GM18508 (cell line): ENCODE results near the gene TCEA2.
"Not testable (repeated sequence)": the region's sequence is repeated elsewhere in the genome, so short reads cannot be mapped to it uniquely, and the experiment has no call there.

ENCODE experiments used
- ATAC-seq: cut with Tn5 transposase; IDR thresholded peaks from one replicate; pipeline ENCODE4 v1.9.1; 2021; ENCODE audit warnings: moderate number of reproducible peaks; ENCODE audit not compliant: insufficient read depth, unreplicated experiment

The TCEA2 gene

DNA sequence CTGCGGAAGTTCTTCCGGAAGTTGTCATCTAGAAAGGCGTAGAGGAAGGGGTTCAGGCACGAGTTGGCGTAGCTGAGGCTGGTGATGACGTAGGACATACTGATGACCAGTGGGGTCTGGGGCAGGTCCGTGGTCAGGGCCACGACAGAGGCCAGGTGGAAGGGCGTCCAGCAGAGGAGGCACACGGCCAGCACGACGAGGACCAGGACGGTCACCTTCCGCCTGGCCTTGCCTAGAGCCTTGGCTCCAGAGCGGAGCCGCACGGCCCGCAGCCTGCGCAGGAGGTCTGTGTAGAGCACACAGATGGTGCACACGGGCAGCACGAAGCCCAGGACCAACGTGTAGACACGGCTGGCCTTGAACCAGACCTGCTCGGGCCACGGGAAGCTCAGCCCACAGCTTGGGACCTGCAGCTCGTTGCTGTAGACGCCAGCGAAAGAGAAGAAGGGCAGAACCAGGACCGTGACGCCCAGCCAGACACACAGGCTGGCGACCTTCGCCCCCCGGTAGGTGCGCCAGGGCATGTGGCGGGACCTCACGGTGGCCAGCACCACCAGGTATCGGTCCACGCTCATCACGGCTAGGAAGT, 42.9 kb downstream of the TCEA2 start:
- no peak for ATAC-seq

DNA sequence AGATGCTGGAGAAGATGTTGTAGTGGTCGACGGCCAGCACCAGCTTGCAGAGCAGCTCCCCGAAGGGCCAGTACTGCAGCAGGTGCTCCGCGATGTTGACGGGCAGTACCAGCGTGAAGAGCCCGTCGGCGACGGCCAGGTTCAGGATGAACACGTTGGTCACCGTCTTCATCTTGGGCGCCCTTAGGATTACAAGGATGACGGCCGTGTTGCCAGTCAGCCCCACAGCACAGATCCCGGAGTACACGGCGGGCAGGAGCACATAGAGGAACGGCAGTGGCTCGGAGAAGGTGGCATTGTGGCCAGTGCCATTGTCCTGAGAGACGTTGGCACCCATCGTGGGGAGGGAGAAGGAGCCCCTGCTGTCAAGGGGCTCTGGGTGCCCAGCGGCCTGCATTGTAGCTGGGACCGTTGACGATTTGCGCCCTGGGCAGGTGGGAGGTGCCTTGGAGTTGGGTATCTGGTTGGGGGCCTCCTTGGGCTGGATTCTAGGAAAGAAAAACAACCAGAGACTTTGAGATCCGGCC, 43.5 kb downstream of the TCEA2 start:
- no peak for ATAC-seq

DNA sequence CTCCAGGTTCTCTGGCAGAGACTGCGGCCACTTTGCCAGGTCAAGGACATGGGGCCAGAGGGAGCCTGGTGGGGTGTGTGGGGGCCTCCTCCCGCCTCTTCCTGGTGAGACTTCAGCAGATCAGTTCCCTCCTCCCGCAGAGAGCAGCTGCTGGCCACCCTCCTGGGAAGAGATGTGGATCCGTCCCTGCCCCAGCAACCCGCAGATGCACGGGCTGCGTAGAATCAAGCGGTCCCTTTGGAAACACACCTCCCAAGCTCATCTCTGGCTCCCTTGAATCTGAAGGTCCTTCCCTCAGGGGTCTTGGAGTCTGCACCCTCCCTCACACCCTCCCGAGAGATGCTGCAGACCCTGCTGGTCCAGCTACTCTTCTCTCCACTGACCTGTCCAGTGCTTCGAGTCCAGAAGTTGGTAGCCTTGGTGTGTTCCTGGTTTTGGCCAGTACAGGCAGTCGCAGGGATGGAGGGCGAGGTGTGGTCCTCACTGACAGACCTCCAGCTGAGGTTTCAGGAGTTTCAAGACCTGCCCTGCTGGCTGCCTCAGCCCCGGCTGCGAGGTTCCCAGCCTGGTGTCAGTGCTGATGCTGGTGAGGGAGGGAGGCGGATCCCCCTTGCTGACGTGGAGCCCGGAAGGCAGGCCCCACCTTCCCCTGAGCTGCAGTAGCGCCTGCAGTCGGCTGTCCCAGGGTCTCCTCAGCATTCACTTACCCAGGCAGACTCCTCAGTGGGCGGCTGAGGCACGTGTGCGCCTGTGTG, 44.2 kb downstream of the TCEA2 start, which contains the start of gene NPBWR2:
Gene NPBWR2 (minus strand): TSS at position 585 of the 755 bp plus-strand sequence. CDS start 734 bp downstream, outside the sequence.
- no peak for ATAC-seq

DNA sequence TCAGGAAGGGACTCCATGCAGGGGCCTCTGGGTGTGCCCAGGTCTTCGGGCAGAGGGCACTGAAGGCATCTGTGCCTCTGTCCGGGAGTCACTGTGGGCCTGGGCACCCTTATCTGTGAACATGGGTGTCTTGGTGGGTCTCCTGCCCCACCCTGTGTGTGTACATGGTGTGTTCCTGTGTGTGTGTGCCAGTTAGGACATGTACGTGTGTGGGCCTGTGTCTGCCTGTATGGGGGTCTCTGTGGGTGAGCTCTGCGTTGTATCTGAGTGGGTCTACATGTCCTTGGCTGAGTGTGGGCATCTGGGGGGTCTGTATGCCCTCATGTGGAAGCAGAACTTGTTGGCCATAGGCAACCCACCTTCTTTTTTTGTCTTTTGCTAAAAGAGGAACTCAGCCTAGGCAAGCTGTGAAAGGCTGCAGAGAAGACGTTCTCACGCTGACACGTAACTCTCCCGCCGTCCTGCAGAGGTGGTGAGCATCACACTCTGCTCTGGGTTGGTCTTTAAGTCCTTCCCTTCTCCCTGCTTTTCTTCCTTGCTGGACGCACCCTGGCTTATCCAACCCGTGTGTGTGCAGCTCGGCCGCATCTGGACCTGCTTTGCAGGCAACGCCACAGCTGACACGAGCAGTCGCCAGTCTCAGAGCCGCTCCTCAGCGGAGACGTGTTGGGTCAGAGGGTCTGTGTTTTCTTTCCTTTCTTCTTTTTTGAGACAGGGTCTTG, 44.9 kb downstream of the TCEA2 start:
- ATAC-seq = no peak

DNA sequence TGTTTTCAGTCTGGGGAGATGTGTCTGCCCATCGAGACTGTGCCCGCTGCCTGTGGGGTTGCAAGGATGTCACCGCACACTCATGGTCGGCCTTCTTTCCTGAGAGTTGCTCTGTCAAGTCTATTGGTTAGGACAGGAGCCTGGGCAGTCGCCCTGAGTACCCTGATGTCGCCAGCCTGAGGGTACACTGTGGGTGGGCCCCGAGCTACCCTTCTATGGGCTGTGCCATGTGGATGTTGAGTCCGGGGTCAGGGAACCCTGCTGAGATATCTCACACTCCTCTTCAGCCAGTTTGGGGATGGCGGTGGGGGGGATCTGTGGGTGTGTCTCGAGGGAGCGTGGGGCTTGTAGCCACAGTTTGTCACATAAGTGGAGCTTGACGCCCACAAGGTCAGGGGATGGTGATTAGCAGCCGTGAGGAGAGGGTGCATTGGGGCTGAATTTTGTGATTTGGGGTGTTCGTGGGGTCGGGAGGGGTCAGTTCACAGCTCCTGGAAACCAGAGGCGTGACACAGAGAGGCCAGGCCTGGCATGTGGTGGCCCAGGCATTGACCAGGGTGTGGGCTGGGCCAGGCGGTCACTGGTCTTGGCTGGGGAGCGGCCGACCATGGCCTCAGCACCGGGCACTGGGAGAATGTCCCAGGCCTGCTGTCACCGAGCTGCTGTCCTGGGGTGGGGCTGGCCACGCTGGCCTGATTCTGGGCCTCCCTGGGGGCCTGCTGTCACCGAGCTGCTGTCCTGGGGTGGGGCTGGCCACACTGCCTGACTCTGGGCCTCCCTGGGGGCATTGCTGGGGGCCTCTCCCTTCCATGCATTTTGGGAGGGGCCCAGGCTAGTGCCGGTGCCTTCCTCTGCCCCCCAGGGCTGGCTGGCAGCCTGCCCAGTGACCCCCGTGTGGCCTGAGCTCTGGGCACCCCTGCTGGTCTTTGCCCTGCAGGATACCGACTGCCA, 46.0 kb downstream of the TCEA2 start:
- ATAC-seq = no peak

DNA sequence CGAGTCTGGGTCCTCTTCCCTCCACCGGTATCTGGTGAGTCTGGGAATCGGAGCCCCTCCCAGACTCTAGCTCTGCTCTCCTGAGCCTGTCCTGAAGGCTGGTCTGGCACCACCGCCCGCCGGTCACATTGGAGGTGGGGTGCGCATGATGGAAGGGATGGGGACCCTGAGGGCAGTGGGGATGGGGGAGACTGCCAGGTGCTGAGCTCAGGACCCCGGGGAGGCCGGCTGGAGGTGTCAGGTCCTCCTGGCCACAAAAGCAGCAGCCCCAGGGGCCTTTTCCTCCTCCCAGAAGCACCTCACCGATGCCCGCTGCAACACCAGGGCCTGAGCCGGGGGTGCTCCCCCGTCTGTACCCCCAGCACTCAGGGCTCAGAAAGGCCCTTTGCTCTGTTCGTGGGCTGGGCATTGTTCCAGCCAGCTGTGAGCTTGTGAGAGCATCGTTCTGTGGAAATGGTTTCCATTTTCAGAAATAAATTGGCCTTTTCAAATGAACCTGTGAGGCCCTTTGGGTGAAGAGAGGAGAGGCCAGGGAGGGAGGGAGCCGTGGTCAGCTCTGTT, 46.9 kb downstream of the TCEA2 start:
- no peak for ATAC-seq

DNA sequence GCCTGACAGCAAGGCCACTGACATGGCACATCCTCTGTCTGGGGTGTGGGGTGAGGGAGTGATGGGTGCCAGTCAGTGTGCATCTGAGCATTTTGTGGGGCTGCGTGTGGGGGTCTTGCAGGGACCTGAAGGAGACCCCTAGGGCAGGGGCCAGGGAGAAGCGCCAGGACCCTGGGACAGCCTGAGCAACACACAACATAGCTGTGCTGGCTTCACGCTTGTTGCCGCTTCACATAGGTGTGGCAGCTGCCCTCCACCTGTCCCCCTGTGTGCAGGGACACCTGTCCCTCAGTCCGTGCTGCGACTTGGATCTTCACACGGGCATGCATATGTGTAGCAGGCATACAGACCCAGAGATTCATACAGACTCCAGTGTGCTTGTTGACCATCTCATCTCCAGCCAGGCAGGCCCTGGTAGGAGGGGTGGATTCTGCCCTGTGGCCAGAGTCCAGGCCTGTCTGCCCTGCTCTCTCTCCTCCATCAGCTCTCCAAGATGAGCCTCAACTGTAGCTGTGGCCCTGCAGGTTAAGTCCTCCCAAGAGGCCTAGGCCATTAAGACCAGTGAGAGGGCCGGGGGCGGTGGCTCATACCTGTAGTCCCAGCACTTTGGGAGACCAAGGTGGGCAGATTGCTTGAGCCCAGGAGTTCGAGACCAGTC, 47.5 kb downstream of the TCEA2 start:
- ATAC-seq = no peak

DNA sequence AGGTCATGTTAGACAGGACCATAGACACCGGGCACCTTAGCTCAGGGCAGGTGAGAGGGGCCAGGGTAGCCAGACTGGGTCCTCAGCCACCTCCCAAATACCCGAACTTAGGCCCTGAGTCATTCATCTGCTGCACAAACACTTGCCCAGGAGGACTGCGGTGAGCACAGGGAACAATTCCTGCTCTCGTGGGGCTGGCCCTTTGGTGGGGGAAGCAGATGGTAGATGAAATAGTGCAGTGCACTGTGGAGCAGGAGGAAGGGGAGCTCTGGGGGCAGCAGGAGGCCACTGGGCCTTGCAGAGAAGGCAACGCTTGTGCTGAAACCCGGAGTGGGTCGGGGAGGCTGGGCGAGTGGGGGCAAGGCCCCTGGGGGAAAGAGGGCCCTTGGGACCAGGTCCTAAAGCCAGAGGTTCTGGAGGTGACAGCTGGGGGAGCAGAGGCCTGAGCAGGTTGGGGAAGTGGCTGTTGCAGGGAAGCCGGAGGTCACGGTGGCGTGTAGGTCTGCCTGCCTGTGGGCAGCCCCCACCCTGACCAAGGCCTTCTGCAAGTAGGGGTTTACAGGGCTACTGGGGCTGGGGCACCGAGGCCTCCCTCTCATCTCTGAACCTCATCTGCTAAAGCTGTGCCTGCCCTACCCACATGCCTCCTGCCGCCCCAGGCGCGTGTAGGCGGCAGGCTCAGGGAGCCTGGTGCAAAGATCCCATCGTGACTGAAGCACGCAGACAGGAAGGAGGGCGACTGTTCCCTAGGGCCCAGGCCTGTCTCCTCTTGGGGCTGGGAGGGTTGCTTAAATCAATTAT, 49.0 kb downstream of the TCEA2 start:
- no peak for ATAC-seq

DNA sequence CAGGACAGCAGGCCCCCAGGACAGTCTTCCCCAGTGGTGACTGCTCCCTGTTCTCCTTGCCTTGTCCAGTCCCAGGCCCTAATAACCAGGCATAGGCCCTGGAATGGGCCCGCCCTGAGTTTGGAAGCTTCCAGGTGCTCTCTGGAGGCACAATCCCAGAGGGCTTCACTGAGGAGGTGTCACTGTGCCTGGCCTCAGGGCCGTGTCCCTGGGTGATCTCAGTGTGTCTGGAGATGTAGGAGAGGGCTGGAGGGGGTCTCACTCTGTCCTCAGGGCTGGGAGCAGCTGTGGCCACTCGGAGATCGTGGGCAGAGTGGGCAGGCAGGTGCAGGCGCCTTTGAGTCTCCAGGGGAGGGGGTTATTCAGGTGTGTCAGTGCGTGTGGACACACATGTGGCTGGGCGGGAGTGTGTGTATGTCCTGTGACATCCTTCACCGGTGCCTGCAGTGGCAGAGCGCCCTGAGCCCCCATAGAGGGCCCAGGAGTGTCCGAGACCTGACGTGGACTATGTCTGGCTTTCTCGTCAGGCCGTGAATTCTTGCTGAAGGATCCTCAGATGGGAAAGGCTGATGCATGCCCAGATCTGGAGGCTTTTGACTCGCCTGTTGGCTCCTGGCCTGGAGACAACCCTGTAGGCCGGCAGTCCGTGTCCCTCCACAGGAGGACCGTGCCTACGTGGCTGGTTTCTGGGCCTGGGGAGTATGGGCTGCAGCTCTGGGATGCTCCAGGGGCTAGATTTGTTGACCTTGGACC, 49.9 kb downstream of the TCEA2 start:
- no peak for ATAC-seq

DNA sequence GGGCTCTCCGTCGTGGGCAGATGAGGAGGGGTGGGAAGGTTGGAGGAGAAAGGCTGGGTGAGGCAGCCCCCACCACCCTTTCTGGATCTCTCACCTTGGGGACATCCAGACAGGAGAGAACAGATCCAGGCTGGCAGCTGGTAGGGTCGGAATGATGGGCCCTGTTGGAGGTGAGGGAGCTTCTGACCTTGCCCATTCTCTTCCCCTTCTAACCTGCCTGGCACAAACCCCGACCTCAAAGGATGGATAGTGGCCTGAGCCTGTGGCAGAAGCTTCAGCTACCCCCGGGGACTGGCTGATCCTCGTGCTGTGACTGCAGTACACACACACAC, 50.4 kb downstream of the TCEA2 start:
- ATAC-seq = no peak

DNA sequence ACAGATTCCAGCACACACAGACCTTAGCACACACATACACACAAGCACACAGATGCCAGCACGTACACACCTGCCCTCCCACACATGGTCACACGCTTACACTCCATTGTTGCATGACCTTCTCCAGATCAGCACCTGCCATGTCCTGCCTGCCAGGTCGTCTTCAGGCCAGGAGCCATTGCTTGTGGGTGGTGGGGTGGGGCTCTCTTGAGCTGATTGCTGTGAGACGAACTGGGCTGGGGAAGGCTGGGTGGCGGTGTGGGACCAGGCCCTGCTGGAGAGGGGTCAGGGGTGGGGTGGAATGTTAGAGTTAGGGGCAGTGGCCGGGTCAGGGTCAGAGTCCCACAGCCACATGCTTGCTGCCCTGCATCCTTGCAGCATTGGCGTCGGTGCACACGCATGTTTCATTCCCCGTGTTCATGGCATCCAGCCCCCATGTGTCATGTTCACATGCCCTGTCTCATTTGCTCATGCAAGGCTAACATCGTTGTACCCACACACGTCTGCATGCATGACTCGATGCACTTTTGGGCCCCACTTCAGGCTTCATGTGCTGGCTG, 50.9 kb downstream of the TCEA2 start:
- ATAC-seq = no peak

DNA sequence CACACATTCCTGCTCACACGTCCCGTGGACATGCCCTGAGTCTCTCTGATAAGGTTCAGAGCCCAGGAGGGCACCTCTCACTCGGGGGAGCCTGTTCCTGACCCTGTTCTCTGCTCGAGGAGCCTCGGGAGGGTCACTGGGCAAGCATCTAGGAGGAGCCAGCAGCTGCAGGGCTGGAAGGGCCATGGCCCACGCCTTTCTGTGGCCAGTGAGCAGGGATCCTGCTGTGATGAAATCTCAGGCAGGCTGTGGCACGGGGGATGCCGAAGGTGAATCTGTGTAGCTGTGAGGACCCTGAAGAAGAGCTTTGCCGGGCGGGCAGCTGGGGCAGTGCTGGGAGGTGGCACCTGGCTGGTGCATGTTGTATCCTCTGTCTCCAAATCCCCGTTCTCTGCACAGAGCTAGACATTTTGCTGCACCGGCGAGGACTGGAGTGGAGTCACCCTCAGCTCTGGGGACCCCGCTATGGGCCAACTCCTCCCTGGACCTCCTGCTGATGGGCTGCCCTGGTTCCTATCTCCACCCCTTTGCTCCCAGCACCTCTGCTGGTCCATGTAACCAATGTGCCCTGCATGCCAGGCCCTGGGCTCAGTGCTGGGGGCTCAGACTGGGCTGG, 51.5 kb downstream of the TCEA2 start:
- no peak for ATAC-seq

DNA sequence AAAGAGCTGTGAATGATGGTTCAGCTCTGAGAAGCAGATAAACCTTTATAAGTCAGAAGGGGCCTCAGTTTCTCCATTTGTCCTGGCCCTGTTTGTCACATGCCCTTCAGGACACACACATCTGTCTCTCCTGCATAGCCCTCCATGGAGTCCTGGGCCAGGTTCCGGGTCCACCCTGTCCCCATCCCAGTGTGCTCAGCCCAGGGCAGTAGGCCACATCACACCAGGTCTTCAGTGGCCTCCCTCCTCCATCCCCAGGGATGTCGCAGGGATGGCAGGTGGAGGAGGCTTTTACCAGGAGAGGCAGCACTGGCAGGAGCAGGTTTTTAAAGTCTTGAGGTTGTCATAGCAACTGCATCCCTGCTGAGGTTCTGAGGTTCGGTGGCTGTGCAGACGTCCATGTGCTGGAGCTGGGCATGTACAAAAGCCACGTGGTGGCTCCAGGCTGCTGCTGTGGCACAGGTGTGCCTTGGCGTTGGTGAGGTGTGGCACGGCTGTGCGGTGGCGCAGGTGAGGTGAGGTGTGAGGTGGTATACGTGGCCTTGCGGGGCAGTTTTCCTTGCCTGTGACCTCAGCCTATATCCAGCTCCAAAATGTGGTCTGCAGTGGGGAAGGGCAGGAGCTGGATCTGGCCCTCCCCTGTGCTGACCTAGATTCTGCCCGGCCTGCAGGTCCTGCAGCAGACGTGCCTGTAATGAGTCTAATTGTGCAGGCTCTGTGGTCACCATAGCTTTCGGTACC, 52.3 kb downstream of the TCEA2 start:
- no peak for ATAC-seq

DNA sequence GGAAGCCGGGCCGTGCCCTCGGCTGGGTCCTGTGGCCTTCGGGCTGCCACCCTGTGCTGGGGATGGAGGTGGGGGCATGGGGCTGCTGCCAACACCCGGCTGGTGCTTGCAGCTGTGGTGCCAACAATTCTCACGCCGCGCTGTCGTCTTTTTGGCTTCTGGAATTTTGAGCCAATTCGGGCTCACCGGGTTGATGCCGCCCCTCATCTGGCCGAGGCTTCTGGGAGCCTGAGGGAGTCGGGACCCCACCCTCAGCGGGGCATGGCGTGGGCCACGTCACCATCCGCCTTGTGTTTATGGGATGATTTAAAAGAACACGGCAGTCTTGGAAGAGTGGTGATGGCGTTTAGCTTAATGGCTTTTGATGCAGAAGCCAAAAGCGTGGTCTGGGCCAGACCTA, 53.0 kb downstream of the TCEA2 start:
- no peak for ATAC-seq

DNA sequence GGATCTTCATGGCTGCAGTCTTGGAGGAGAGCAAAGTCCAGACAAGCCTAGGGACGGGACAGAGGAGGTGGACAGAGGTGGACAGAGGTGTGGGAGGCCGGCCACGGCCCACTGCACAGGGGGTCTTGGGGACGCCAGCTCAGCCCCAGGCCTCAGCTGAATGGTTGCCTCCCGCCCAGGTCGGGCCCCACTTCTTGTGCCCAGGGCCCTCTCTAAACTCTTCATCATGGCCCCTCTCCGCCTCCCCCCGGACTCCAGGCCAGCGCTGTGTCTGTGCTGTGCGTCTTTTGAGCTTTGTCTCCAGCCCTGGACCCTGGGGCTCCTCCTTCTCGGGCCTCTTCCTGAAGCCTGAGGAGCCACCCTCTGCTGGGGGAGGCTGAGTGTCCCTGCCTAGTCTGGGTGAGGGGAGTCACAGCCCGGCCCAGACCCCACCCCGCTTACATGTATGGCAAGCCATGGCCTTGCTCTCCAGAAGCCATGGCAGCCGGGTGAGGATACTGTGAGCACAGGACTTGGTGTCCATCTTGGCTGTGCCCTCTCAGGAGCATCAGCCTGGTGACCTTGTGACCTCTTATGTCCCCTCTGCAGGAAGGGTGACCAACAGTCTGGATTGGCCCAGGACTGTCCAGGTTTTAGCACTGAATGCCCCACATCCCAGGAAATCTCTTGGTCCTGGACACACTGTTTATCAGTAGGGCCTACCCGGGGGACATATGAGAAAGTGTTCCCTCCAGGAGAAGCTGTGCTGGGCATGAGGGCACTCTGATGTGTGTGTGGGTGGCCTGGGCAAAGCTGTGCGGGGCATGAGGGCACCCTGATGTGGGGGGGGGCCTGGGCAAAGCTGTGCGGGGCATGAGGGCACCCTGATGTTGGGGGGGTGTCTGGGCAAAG, 53.8 kb downstream of the TCEA2 start:
- ATAC-seq = no peak

DNA sequence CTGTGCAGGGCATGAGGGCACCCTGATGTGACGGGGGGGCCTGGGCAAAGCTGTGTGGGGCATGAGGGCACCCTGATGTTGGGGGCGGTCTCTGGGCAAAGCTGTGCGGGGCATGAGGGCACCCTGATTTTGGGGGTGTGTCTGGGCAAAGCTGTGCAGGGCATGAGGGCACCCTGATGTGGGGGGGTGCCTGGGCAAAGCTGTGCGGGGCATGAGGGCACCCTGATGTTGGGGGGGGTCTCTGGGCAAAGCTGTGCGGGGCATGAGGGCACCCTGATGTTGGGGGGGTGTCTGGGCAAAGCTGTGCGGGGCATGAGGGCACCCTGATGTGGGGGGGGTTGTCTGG, 54.4 kb downstream of the TCEA2 start:
- ATAC-seq = not testable (repeated sequence)
